WTC11 (cell line): ENCODE data around the gene TNIK. TPM values are rescaled to one million over a fixed set of nuclear protein-coding genes. Genes with fewer than 3 reads are reported as not detected.

Experiments used
- ATAC-seq: fragments of 200-7000 bp; cut with Tn5 transposase; 2 replicates; pipeline ENCODE4 v1.10.0; 2021; ENCODE audit warnings: mild to moderate bottlenecking, moderate library complexity
- CTCF ChIA-PET: fragments of 300-600 bp; sonication (Branson Sonifier 250); formaldehyde crosslinking; loops from one replicate; lab custom pipeline; 2021; ENCODE audit warnings: antibody characterized with exemption; lab: Charles Lee
- POLR2A ChIA-PET: fragments of 350-600 bp; sonication (Branson Sonifier 250); formaldehyde crosslinking; loops from one replicate; lab custom pipeline; 2021; ENCODE audit warnings: antibody characterized with exemption; lab: Charles Lee
- DNase-seq: peaks from one replicate; pipeline ENCODE4 v3.0.0; 2021; ENCODE audit warnings: low spot score
- H3K27ac Mint-ChIP-seq: 2 replicates; pipeline ENCODE4 v1.8.0; 2021; ENCODE audit warnings: mixed read lengths
- H3K27me3 Mint-ChIP-seq: 2 replicates; pipeline ENCODE4 v1.8.0; 2021; ENCODE audit warnings: low read depth, mild to moderate bottlenecking, moderate library complexity, mixed read lengths
- H3K36me3 Mint-ChIP-seq: 2 replicates; pipeline ENCODE4 v1.8.0; 2021; ENCODE audit warnings: mixed read lengths
- H3K4me1 Mint-ChIP-seq: 2 replicates; pipeline ENCODE4 v1.8.0; 2022; ENCODE audit warnings: mixed read lengths
- H3K4me3 Mint-ChIP-seq: 2 replicates; pipeline ENCODE4 v1.8.0; 2021; ENCODE audit warnings: mild to moderate bottlenecking, moderate library complexity, mixed read lengths
- H3K9me3 Mint-ChIP-seq: 2 replicates; pipeline ENCODE4 v1.8.0; 2021; ENCODE audit warnings: mixed read lengths
- CBFB ChIP-seq: sonication (generic); formaldehyde crosslinking; IDR thresholded peaks from 2 replicates; pipeline ENCODE4 v1.8.1; 2022; ENCODE audit warnings: mild to moderate bottlenecking, low read depth, missing genetic modification reagents
- CREB1 ChIP-seq: sonication (generic); formaldehyde crosslinking; IDR thresholded peaks from 2 replicates; pipeline ENCODE4 v1.8.0; 2023; ENCODE audit warnings: mild to moderate bottlenecking, missing genetic modification reagents
- CTCF ChIP-seq: fragments of 200-600 bp; IDR thresholded peaks from 2 replicates; pipeline ENCODE4 v1.8.0; 2022; ENCODE audit warnings: antibody characterized with exemption
- FOXJ3 ChIP-seq: sonication (generic); formaldehyde crosslinking; IDR thresholded peaks from 2 replicates; pipeline ENCODE4 v1.9.0; 2021; ENCODE audit warnings: missing genetic modification reagents, mild to moderate bottlenecking, borderline replicate concordance
- FOXK1 ChIP-seq: sonication (generic); formaldehyde crosslinking; IDR thresholded peaks from 2 replicates; pipeline ENCODE4 v1.8.0; 2022; ENCODE audit warnings: mild to moderate bottlenecking, moderate library complexity, missing genetic modification reagents
- FOXP4 ChIP-seq: sonication (generic); formaldehyde crosslinking; IDR thresholded peaks from 2 replicates; pipeline ENCODE4 v1.8.0; 2022; ENCODE audit warnings: mild to moderate bottlenecking, missing genetic modification reagents
- KAT7 ChIP-seq: sonication (generic); formaldehyde crosslinking; IDR thresholded peaks from 2 replicates; pipeline ENCODE4 v1.8.1; 2023; ENCODE audit warnings: missing genetic modification reagents, mild to moderate bottlenecking, borderline replicate concordance
- OVOL2 ChIP-seq: fragments of 250-450 bp; sonication (Bioruptor Pico); IDR thresholded peaks from 2 replicates; pipeline ENCODE4 v1.9.0; 2021; ENCODE audit warnings: mild to moderate bottlenecking, borderline replicate concordance
- ZNF416 ChIP-seq: fragments of 250-450 bp; sonication (Bioruptor Pico); IDR thresholded peaks from 2 replicates; pipeline ENCODE4 v1.9.0; 2021; ENCODE audit warnings: mild to moderate bottlenecking, inconsistent platforms
- ZNF423 ChIP-seq: fragments of 250-450 bp; sonication (Bioruptor Pico); IDR thresholded peaks from 2 replicates; pipeline ENCODE4 v2.1.2; 2022; ENCODE audit warnings: mild to moderate bottlenecking, moderate library complexity
- total RNA-seq: library from RNA; stranded (reverse); gene quantifications from 3 replicates; pipeline ENCODE4 v1.2.3, GENCODE V29; 2021
- TF ChIP-seq, protein P1 (sequence below): fragments of 250-450 bp; sonication (Bioruptor Pico); IDR thresholded peaks from 2 replicates; pipeline ENCODE4 v1.9.0; 2021; ENCODE audit warnings: mild to moderate bottlenecking
- TF ChIP-seq, protein P2 (sequence below): sonication (generic); formaldehyde crosslinking; IDR thresholded peaks from 2 replicates; pipeline ENCODE4 v1.8.1; 2022; ENCODE audit warnings: low read depth, missing genetic modification reagents, borderline replicate concordance
- TF ChIP-seq, protein P3 (sequence below): fragments of 250-450 bp; sonication (Bioruptor Pico); conservative IDR thresholded peaks from 2 replicates; pipeline ENCODE4 v1.9.0; 2021; ENCODE audit warnings: mild to moderate bottlenecking
- TF ChIP-seq, protein P4 (sequence below): sonication (generic); formaldehyde crosslinking; IDR thresholded peaks from 2 replicates; pipeline ENCODE4 v1.8.0; 2022; ENCODE audit warnings: missing genetic modification reagents
- TF ChIP-seq, protein P5 (sequence below): sonication (generic); formaldehyde crosslinking; IDR thresholded peaks from 2 replicates; pipeline ENCODE4 v1.8.1; 2022; ENCODE audit warnings: low read depth, mild to moderate bottlenecking, moderate library complexity, missing genetic modification reagents, borderline replicate concordance
- TF ChIP-seq, protein P6 (sequence below): fragments of 250-450 bp; sonication (Bioruptor Pico); IDR thresholded peaks from 2 replicates; pipeline ENCODE4 v1.8.0; 2021; ENCODE audit warnings: mild to moderate bottlenecking

TNIK gene
- total RNA-seq, 1 experiment from 2014 or later: 50.3 TPM

GRCh38 chr3:171354706-171355582 lies 105.3 kb downstream of the TNIK start (continued):
- TF ChIP-seq CTCF (no peak), OVOL2 (CRISPR knock-in tag) (no peak), ZNF416 (CRISPR knock-in tag) (no peak), FOXK1 (CRISPR knock-in tag) (no peak), FOXJ3 (no peak)
- TF ChIP-seq, protein P1, sequence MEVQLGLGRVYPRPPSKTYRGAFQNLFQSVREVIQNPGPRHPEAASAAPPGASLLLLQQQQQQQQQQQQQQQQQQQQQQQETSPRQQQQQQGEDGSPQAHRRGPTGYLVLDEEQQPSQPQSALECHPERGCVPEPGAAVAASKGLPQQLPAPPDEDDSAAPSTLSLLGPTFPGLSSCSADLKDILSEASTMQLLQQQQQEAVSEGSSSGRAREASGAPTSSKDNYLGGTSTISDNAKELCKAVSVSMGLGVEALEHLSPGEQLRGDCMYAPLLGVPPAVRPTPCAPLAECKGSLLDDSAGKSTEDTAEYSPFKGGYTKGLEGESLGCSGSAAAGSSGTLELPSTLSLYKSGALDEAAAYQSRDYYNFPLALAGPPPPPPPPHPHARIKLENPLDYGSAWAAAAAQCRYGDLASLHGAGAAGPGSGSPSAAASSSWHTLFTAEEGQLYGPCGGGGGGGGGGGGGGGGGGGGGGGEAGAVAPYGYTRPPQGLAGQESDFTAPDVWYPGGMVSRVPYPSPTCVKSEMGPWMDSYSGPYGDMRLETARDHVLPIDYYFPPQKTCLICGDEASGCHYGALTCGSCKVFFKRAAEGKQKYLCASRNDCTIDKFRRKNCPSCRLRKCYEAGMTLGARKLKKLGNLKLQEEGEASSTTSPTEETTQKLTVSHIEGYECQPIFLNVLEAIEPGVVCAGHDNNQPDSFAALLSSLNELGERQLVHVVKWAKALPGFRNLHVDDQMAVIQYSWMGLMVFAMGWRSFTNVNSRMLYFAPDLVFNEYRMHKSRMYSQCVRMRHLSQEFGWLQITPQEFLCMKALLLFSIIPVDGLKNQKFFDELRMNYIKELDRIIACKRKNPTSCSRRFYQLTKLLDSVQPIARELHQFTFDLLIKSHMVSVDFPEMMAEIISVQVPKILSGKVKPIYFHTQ (CRISPR knock-in tag): no peak
- TF ChIP-seq, protein P2, sequence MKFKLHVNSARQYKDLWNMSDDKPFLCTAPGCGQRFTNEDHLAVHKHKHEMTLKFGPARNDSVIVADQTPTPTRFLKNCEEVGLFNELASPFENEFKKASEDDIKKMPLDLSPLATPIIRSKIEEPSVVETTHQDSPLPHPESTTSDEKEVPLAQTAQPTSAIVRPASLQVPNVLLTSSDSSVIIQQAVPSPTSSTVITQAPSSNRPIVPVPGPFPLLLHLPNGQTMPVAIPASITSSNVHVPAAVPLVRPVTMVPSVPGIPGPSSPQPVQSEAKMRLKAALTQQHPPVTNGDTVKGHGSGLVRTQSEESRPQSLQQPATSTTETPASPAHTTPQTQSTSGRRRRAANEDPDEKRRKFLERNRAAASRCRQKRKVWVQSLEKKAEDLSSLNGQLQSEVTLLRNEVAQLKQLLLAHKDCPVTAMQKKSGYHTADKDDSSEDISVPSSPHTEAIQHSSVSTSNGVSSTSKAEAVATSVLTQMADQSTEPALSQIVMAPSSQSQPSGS (CRISPR knock-in tag): no peak

- no peaks in the 10 kb centered on the region for H3K9me3 Mint-ChIP-seq
- H3K36me3 Mint-ChIP-seq: no peaks in the 10 kb centered on the region
- ChIA-PET POLR2A (interaction anchor here (0.5 to 0.7 kb wide), 2 partner anchors 17 to 823 kb away, joined by 3 to 8 read pairs; no protein-coding TSS in a partner anchor), CTCF (interaction anchor here (1.0 kb wide), 1 partner anchor 99 kb away, joined by 3 read pairs; no protein-coding TSS in a partner anchor)
- no peak overlapping the region for H3K27ac Mint-ChIP-seq
- peaks cover 75% of the 10 kb centered on the region for H3K4me1 Mint-ChIP-seq
- DNase-seq: no peak
- H3K27me3 Mint-ChIP-seq: no peaks in the 10 kb centered on the region
- ATAC-seq: no peak
- no peak overlapping the region for H3K4me3 Mint-ChIP-seq
- TF ChIP-seq, protein P3, sequence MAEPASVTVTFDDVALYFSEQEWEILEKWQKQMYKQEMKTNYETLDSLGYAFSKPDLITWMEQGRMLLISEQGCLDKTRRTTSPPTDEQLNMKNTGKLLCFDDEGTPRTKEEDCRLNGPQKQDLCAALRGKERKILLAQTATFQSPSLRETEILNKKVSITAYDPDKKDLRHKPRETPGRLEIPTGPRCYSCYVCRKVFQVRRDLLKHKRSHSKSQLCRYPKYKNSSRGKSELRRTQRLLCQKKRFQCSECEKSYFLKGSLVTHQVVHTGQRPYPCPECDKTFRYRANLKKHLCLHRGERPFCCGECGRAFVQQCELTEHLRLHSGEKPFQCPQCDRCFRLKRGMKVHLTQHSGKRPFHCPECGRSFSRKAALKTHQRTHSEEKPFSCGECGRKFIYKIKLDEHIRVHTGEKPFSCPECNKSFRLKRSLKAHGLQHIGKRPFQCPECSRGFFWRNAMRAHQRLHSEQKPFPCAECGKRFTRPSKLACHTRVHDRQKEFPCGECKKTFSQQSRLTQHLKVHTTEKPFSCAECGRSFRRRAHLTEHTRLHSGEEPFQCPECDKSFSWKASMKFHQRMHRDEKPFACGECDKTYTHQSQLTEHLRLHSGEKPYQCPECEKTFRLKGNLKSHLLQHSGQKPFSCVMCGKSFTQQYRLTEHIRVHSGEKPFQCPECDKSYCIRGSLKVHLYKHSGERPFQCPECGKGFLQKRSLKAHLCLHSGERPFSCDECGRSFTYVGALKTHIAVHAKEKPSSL (CRISPR knock-in tag): no peak
- TF ChIP-seq, protein P4, sequence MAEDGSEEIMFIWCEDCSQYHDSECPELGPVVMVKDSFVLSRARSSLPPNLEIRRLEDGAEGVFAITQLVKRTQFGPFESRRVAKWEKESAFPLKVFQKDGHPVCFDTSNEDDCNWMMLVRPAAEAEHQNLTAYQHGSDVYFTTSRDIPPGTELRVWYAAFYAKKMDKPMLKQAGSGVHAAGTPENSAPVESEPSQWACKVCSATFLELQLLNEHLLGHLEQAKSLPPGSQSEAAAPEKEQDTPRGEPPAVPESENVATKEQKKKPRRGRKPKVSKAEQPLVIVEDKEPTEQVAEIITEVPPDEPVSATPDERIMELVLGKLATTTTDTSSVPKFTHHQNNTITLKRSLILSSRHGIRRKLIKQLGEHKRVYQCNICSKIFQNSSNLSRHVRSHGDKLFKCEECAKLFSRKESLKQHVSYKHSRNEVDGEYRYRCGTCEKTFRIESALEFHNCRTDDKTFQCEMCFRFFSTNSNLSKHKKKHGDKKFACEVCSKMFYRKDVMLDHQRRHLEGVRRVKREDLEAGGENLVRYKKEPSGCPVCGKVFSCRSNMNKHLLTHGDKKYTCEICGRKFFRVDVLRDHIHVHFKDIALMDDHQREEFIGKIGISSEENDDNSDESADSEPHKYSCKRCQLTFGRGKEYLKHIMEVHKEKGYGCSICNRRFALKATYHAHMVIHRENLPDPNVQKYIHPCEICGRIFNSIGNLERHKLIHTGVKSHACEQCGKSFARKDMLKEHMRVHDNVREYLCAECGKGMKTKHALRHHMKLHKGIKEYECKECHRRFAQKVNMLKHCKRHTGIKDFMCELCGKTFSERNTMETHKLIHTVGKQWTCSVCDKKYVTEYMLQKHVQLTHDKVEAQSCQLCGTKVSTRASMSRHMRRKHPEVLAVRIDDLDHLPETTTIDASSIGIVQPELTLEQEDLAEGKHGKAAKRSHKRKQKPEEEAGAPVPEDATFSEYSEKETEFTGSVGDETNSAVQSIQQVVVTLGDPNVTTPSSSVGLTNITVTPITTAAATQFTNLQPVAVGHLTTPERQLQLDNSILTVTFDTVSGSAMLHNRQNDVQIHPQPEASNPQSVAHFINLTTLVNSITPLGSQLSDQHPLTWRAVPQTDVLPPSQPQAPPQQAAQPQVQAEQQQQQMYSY: no peak
- TF ChIP-seq, protein P5, sequence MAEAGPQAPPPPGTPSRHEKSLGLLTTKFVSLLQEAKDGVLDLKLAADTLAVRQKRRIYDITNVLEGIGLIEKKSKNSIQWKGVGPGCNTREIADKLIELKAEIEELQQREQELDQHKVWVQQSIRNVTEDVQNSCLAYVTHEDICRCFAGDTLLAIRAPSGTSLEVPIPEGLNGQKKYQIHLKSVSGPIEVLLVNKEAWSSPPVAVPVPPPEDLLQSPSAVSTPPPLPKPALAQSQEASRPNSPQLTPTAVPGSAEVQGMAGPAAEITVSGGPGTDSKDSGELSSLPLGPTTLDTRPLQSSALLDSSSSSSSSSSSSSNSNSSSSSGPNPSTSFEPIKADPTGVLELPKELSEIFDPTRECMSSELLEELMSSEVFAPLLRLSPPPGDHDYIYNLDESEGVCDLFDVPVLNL (CRISPR knock-in tag): no peak
- TF ChIP-seq CBFB: no peak
- TF ChIP-seq FOXK1 (CRISPR knock-in tag): no peak
- TF ChIP-seq KAT7: no peak
- no peak for TF ChIP-seq FOXP4 (CRISPR knock-in tag)
- no peak for TF ChIP-seq ZNF423 (CRISPR knock-in tag)
- TF ChIP-seq CREB1 (CRISPR knock-in tag): no peak
- TF ChIP-seq, protein P6, sequence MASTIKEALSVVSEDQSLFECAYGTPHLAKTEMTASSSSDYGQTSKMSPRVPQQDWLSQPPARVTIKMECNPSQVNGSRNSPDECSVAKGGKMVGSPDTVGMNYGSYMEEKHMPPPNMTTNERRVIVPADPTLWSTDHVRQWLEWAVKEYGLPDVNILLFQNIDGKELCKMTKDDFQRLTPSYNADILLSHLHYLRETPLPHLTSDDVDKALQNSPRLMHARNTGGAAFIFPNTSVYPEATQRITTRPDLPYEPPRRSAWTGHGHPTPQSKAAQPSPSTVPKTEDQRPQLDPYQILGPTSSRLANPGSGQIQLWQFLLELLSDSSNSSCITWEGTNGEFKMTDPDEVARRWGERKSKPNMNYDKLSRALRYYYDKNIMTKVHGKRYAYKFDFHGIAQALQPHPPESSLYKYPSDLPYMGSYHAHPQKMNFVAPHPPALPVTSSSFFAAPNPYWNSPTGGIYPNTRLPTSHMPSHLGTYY (CRISPR knock-in tag): no peak
Measured at GRCh38 chr3:171354049-171354705, 106.0 kb downstream of the TNIK start.
